NT2/D1 (cell line): ENCODE results near the gene MYLK.

ENCODE experiments used
- DNase-seq: peaks from one replicate; pipeline ENCODE4 v3.0.0-alpha.2; 2011; ENCODE audit warnings: low read depth, low spot score
- H3K27me3 ChIP-seq: 2 replicates; pipeline ENCODE4 v1.6.0; 2011; ENCODE audit warnings: mild to moderate bottlenecking; ENCODE audit not compliant: insufficient read length, insufficient read depth
- H3K36me3 ChIP-seq: 2 replicates; pipeline ENCODE4 v1.6.1; 2011; ENCODE audit warnings: mild to moderate bottlenecking, low read length, mixed read lengths; ENCODE audit not compliant: insufficient read depth, insufficient read length
- H3K4me1 ChIP-seq: 2 replicates; pipeline ENCODE4 v1.5.1; 2011; ENCODE audit not compliant: insufficient read depth, insufficient read length
- H3K4me3 ChIP-seq: 2 replicates; pipeline ENCODE4 v1.5.1; 2011; ENCODE audit warnings: low read depth; ENCODE audit not compliant: insufficient read length
- H3K9ac ChIP-seq: 2 replicates; pipeline ENCODE4 v1.6.0; 2011; ENCODE audit warnings: low read depth; ENCODE audit not compliant: insufficient read length
- H3K9me3 ChIP-seq: 2 replicates; pipeline ENCODE4 v1.5.1; 2011; ENCODE audit warnings: mild to moderate bottlenecking, low read length; ENCODE audit not compliant: insufficient read depth
- SUZ12 ChIP-seq: IDR thresholded peaks from 2 replicates; pipeline ENCODE4 v1.6.1; 2011; ENCODE audit not compliant: insufficient read length, insufficient read depth; ENCODE audit errors: extremely low read depth
- YY1 ChIP-seq: IDR thresholded peaks from 2 replicates; pipeline ENCODE4 v1.6.1; 2011; ENCODE audit not compliant: insufficient read length, insufficient read depth
- ZNF274 ChIP-seq: IDR thresholded peaks from 2 replicates; pipeline ENCODE4 v1.6.1; 2011; ENCODE audit warnings: mild to moderate bottlenecking, low read depth, low read length

MYLK gene

DNA sequence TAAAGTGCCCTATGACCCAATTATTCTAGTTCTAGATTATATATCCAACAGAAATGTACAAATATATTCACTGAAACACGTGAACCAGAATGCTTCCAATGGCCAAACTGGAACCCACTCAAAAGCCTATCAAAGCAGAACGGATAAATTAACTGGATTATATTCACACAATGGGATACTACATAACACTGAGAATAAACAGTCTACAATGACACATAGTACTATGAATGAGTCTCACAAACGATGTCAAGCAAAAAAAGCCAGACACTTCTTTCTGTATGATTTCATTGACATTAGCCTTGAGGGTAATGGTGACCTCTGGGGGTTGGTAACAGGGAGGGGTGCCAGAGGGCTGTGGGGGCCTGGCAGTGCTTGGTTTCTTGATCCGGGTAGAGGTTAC lies 248.4 kb downstream of the MYLK start:
- TF ChIP-seq ZNF274 (no peak), SUZ12 (no peak), YY1 (no peak)
- DNase-seq, result no peak
- peaks cover 22% of the 10 kb centered on the region for H3K4me1 ChIP-seq

DNA sequence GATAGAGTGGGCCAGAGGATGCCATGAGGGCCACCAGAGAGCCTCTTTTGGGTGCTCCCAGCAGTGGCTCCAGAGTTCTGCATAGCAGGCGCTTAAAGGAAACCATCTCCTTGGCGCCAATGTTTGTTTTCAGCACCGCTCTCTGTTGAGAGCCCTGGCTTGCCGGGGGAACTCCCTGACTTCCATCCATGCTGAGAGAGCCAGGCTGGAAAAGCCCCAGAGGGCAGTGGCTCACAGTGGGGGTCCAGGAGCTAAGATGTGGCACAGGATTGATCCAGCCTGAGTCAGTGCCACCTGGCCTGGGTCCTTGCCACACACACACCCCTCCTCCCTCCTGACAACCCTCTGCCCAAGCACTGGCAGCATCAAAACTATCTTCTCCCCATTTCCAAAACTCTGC lies 248.9 kb downstream of the MYLK start:
- Histone ChIP-seq H3K9ac (no peak overlapping the region), H3K27me3 (no peaks in the 10 kb centered on the region), H3K4me3 (no peak overlapping the region), H3K9me3 (no peaks in the 10 kb centered on the region), H3K36me3 (peaks cover 28% of the 10 kb centered on the region), H3K4me1 (peaks cover 18% of the 10 kb centered on the region)
- no peak for TF ChIP-seq SUZ12
- TF ChIP-seq ZNF274, result no peak
- no peak for TF ChIP-seq YY1
- no peak for DNase-seq

More for the DNA sequence above, 248.4 kb downstream of the MYLK start:
- no peaks in the 10 kb centered on the region for H3K9me3 ChIP-seq
- H3K9ac ChIP-seq, result no peak overlapping the region
- H3K36me3 ChIP-seq, result peaks cover 24% of the 10 kb centered on the region
- H3K4me3 ChIP-seq, result no peak overlapping the region
- no peaks in the 10 kb centered on the region for H3K27me3 ChIP-seq

DNA sequence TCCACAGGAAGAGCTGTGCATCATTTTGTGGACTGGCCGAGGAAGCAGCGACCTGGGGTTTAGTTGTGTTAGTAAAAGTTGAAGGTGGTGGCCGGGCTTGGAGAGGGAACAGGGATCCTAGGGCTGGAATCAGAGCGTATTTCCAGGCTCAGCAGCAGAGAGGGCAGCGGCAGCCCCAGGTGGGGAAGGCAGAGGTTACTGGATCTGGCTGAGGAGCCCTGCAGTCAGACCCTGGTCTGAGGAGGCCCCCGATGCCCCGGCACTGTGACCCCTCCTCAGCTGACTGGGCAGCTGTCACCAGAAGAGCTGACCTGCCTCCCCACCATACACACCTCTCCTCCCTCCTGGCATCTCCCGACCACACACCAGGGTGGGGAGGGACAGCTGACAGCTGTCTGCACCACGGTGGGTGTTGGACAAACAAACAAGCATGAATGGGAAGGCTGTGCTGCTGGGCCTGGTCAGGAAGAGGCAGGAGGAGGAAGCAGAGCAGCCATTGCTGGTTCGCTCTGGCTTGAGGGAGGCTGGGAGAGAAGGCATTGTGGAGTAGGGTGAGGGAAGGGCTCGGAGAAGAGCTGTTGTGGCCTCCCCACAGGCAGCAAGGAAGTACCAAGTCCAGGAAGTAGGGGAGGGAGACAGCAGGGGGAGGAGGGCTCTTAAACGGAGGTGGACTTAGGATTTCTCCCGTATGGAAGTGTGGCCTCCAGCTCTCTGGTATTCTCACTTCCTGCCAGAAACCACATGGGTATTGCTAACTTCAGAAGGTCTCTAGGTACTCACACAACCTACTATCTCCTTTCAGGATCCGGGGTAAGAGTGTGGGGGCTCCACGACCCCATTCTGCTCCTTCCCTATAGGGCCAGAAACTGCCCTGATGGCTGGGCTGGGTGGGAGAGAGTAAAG lies 249.7 kb downstream of the MYLK start:
- TF ChIP-seq YY1 (no peak), ZNF274 (no peak), SUZ12 (no peak)
- no peak overlapping the region for H3K9ac ChIP-seq
- H3K36me3 ChIP-seq, result peaks cover 34% of the 10 kb centered on the region
- DNase-seq, result no peak
- H3K4me1 ChIP-seq, result peaks cover 13% of the 10 kb centered on the region
- no peaks in the 10 kb centered on the region for H3K27me3 ChIP-seq
- no peaks in the 10 kb centered on the region for H3K9me3 ChIP-seq
- no peak overlapping the region for H3K4me3 ChIP-seq

DNA sequence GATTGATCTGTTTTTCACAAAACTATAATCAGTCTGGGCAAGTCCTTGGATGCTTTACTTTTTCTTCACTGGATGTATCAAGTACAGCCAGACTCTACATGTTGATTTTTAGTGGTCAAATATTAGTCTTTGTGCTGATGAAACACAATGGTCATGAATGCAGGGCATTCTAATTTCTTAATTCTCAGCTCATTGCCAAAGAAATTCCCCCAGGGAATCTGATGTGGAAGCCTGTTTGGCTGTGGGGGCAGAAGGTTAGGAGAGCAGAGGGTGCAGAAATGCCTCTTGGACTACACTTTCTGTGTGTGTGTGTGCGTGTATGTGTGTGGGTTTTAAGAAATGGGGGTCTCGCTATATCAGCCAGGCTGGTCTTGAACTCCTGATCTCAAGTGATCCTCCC lies 250.6 kb downstream of the MYLK start:
- Histone ChIP-seq H3K4me3 (no peak overlapping the region), H3K36me3 (peaks cover 39% of the 10 kb centered on the region), H3K9me3 (no peaks in the 10 kb centered on the region), H3K27me3 (no peaks in the 10 kb centered on the region), H3K4me1 (peaks cover 12% of the 10 kb centered on the region), H3K9ac (no peak overlapping the region)
- no peak for DNase-seq
- TF ChIP-seq ZNF274 (no peak), SUZ12 (no peak), YY1 (no peak)

DNA sequence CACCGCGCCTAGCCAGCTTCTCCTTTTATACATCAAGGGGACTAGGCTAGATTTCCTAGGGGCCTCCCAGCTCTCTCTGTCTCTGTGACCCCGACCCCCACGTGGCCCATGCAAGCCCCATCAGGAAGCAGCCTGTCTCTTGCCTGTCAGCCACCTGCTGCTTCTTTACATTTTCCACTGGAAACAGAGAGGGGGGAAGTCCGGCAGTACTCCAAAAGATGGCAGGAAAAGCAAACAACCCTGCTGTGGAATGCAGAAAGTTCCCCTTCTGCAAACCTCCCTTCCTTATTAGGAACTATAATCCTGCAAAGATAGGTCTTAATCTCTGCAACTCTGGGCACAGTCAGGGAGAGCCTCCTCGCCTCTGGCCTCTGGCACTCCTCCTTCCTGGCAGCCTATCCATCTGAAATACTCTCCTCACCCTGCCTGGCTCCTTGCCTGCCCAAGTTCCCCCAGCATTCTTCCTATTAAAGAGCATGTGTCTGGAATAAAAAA lies 251.9 kb downstream of the MYLK start:
- no peak overlapping the region for H3K9ac ChIP-seq
- no peak for TF ChIP-seq SUZ12
- no peak for TF ChIP-seq ZNF274
- TF ChIP-seq YY1, result no peak

DNA sequence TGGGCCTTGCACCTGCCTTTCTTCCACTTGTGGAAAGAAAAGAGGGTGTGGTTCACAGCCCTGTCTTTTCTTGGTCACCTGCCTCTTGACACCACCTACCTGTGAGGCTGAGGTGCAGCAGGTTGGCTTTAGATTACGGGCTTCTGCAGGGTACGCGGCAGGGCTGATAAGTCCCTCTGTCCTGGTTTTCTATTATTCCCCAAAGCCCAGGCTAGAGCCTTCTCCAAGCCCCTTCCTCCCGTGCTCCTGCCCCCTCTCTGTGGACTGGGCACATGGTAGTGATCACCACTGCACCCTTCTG lies 254.4 kb downstream of the MYLK start:
- H3K9ac ChIP-seq, result no peak overlapping the region
- DNase-seq, result no peak
- H3K9me3 ChIP-seq, result no peaks in the 10 kb centered on the region
- no peak overlapping the region for H3K4me3 ChIP-seq
- TF ChIP-seq ZNF274 (no peak), YY1 (no peak), SUZ12 (no peak)
- H3K4me1 ChIP-seq, result peaks cover 6% of the 10 kb centered on the region
- no peaks in the 10 kb centered on the region for H3K27me3 ChIP-seq
- peaks cover 47% of the 10 kb centered on the region for H3K36me3 ChIP-seq

More for the DNA sequence above, 251.9 kb downstream of the MYLK start:
- Histone ChIP-seq H3K27me3 (no peaks in the 10 kb centered on the region), H3K9me3 (no peaks in the 10 kb centered on the region), H3K36me3 (peaks cover 39% of the 10 kb centered on the region), H3K4me3 (no peak overlapping the region), H3K4me1 (peaks cover 12% of the 10 kb centered on the region)
- DNase-seq, result no peak

DNA sequence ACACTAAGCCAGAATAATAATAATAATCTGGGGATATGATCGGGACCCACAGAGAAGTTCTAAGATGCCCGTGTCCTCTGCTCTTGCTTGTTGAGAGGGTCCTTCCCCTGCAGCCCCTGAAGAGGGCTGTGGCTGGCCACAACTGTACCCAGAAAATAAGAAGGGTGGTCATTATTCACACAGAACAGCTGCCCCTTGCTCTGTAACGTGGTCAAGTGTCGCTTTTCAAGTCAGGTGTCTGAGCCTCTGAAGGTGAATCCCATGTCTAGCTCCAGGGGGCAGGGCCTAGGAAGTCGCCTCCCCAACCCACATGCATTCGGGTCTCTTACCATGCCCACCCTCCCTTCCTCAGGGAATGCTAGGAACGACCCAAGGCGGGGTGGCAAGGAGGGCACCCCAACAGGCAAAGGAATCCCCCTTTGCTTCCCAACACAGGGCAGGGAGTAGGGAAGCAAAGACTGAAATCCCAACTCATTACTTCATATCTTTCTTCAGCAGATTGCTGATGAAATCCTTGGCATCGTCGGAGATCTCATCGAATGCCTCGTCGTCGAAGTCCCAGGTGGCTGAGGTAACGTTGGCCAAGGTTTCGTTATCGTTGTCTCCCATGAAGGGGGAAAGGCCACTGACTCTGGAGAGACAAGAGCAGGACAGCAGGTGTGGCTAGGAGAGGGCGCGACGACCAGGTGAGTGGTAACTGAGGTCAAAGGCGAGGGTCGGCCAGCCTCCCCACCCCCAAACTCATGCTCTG lies 255.0 kb downstream of the MYLK start:
- Histone ChIP-seq H3K9me3 (no peaks in the 10 kb centered on the region), H3K4me3 (no peak overlapping the region), H3K4me1 (peaks cover under 1% of the 10 kb centered on the region), H3K36me3 (peaks cover 42% of the 10 kb centered on the region), H3K9ac (no peak overlapping the region), H3K27me3 (no peaks in the 10 kb centered on the region)
- TF ChIP-seq YY1, result no peak
- TF ChIP-seq SUZ12, result no peak
- no peak for TF ChIP-seq ZNF274
- DNase-seq, result no peak
